SU-DHL-6 (cell line): ENCODE measurements around the gene HNRNPU.
A peak's percentile ranks its signal among the peaks of the same experiment; 100 is the strongest.

Experiments used
- H2AFZ ChIP-seq: fragments of 200-600 bp; sonication (generic); 2 replicates; pipeline ENCODE4 v1.6.1; 2014; ENCODE audit warnings: low read depth, mild to moderate bottlenecking, moderate library complexity, mixed read lengths, antibody characterized with exemption, low read length; ENCODE audit not compliant: severe bottlenecking
- H3F3A ChIP-seq: fragments of 200-600 bp; shearing (Covaris generic); 2 replicates; pipeline ENCODE4 v1.6.0; 2016; ENCODE audit warnings: antibody characterized with exemption, mild to moderate bottlenecking; ENCODE audit not compliant: insufficient read depth
- H3K27ac ChIP-seq: fragments of 200-600 bp; sonication (generic); 2 replicates; pipeline ENCODE4 v1.5.1; 2016; ENCODE audit warnings: low read depth, mild to moderate bottlenecking, low read length, moderate library complexity, mixed read lengths
- H3K27me3 ChIP-seq: fragments of 200-600 bp; sonication (generic), shearing (Covaris generic); 2 replicates; pipeline ENCODE4 v1.6.0; 2014; ENCODE audit warnings: mild to moderate bottlenecking, low read length
- H3K36me3 ChIP-seq: fragments of 200-600 bp; sonication (generic); 2 replicates; pipeline ENCODE4 v1.6.1; 2014; ENCODE audit warnings: mild to moderate bottlenecking, low read length, mixed read lengths
- H3K4me2 ChIP-seq: fragments of 300-600, 200-600 bp; shearing (Covaris generic), sonication (generic); 2 replicates; pipeline ENCODE4 v1.6.0; 2014; ENCODE audit warnings: low read length, low read depth, mild to moderate bottlenecking; ENCODE audit not compliant: poor library complexity, severe bottlenecking
- H3K4me3 ChIP-seq: fragments of 200-600 bp; sonication (generic); 2 replicates; pipeline ENCODE4 v1.5.1; 2014; ENCODE audit warnings: antibody characterized with exemption, low read length, mild to moderate bottlenecking, mixed read lengths; ENCODE audit not compliant: insufficient read depth, poor library complexity, severe bottlenecking
- H3K79me2 ChIP-seq: fragments of 200-600 bp; sonication (generic); 2 replicates; pipeline ENCODE4 v1.6.1; 2014; ENCODE audit warnings: mild to moderate bottlenecking, low read length, moderate library complexity; ENCODE audit not compliant: insufficient read depth
- H3K9ac ChIP-seq: fragments of 200-600 bp; sonication (generic); 2 replicates; pipeline ENCODE4 v1.7.0; 2014; ENCODE audit warnings: mild to moderate bottlenecking, low read length
- H3K9me2 ChIP-seq: fragments of 200-600 bp; sonication (generic); replicated peaks from 2 replicates; pipeline ENCODE4 v1.6.1; 2014; ENCODE audit warnings: low read length; ENCODE audit not compliant: insufficient read depth
- H3K9me3 ChIP-seq: fragments of 200-600 bp; sonication (generic); 2 replicates; pipeline ENCODE4 v1.6.1; 2014; ENCODE audit warnings: low read length, mixed read lengths; ENCODE audit not compliant: insufficient read depth
- H4K20me1 ChIP-seq: fragments of 200-600 bp; sonication (generic); 2 replicates; pipeline ENCODE4 v1.6.1; 2014; ENCODE audit warnings: low read depth, mild to moderate bottlenecking, antibody characterized with exemption, low read length, moderate library complexity, mixed read lengths
- EZH2phosphoT487 ChIP-seq: fragments of 200-600 bp; sonication (generic), shearing (Covaris generic); conservative IDR thresholded peaks from 2 replicates; pipeline ENCODE4 v1.6.1; 2018; ENCODE audit warnings: mild to moderate bottlenecking, antibody characterized with exemption, low read length, moderate library complexity, mixed read lengths
- TF ChIP-seq, protein P1 (sequence below): fragments of 200-600 bp; sonication (generic); IDR thresholded peaks from one replicate; pipeline ENCODE4 v1.5.1; 2017; ENCODE audit warnings: antibody characterized with exemption, mild to moderate bottlenecking, low read length, moderate library complexity; ENCODE audit not compliant: insufficient read depth, poor library complexity, severe bottlenecking

Gene HNRNPU

DNA sequence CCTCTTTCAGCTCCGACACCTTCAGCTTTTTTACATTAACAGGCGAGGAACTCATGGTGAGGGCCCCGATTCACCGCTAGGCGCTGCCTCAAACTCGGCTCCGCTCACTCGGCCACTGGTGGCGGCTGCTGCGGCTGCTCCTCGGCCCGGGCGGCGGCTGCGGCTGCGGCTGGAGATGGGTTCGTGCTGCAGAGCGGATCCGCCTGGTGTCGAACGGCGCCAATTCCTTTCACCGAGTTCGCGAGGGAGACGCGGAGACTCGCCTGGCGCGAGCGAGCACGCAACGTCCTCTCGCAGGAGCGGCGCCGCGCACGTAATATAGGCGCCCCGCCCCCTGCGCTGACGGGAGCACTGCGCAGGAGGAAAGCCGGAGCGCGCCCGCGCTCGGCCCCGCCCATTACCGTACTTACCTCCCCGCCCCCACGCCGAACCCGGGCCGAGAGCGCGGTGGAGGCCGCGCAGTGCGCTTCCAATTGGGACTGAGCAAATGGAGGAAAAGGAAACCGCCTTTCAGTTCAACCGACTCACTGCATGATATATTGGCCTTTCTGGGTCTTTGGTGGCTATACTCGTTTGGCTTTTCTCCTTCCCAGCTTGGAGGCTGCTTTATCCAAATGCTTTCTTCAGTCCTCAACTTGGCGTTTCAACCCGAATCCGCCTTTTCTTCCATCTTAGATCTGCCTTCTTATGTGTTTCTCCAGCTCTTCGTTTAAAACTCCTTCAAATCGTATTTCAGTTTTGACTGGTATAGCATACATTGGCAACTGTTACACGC lies at the start of gene HNRNPU:
Gene HNRNPU, minus strand, starts transcription at position 291 of the 775 bp plus-strand sequence. Its CDS starts 236 bp downstream, at position 55.
- Histone ChIP-seq H3F3A (peaks cover 41% of the 10 kb centered on the region; the same call in 1 of the 2 replicates), H2AFZ (peak within 1 kb of the TSS; percentile 77), H3K36me3 (peaks cover 33% of the 10 kb centered on the region), H3K9ac (peak within 1 kb of the TSS; percentile 99), H3K4me2 (peak within 1 kb of the TSS; percentile 93), H4K20me1 (peaks cover 32% of the 10 kb centered on the region), H3K79me2 (peaks cover 48% of the 10 kb centered on the region), H3K27me3 (no peaks in the 10 kb centered on the region), H3K27ac (peak within 1 kb of the TSS; percentile 90), H3K9me2 (no peaks in the 10 kb centered on the region), H3K9me3 (no peaks in the 10 kb centered on the region), H3K4me3 (peak within 1 kb of the TSS; percentile 100)
- no peak for TF ChIP-seq EZH2phosphoT487
- TF ChIP-seq, protein P1, sequence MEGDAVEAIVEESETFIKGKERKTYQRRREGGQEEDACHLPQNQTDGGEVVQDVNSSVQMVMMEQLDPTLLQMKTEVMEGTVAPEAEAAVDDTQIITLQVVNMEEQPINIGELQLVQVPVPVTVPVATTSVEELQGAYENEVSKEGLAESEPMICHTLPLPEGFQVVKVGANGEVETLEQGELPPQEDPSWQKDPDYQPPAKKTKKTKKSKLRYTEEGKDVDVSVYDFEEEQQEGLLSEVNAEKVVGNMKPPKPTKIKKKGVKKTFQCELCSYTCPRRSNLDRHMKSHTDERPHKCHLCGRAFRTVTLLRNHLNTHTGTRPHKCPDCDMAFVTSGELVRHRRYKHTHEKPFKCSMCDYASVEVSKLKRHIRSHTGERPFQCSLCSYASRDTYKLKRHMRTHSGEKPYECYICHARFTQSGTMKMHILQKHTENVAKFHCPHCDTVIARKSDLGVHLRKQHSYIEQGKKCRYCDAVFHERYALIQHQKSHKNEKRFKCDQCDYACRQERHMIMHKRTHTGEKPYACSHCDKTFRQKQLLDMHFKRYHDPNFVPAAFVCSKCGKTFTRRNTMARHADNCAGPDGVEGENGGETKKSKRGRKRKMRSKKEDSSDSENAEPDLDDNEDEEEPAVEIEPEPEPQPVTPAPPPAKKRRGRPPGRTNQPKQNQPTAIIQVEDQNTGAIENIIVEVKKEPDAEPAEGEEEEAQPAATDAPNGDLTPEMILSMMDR, result no peak

- Histone ChIP-seq H3K27ac (no peak overlapping the region), H3K27me3 (no peaks in the 10 kb centered on the region), H3K9me3 (no peaks in the 10 kb centered on the region), H3K4me2 (no peak overlapping the region), H3K36me3 (no peaks in the 10 kb centered on the region), H2AFZ (no peak overlapping the region), H3K9me2 (no peaks in the 10 kb centered on the region), H3K9ac (no peak overlapping the region), H4K20me1 (no peaks in the 10 kb centered on the region), H3F3A (peaks cover 7% of the 10 kb centered on the region; the same call in 1 of the 2 replicates), H3K79me2 (no peaks in the 10 kb centered on the region), H3K4me3 (no peak overlapping the region)
- TF ChIP-seq, protein P1, result no peak
- no peak for TF ChIP-seq EZH2phosphoT487
Measured at GRCh38 chr1:244913806-244914205, 49.5 kb upstream of the HNRNPU start.

DNA sequence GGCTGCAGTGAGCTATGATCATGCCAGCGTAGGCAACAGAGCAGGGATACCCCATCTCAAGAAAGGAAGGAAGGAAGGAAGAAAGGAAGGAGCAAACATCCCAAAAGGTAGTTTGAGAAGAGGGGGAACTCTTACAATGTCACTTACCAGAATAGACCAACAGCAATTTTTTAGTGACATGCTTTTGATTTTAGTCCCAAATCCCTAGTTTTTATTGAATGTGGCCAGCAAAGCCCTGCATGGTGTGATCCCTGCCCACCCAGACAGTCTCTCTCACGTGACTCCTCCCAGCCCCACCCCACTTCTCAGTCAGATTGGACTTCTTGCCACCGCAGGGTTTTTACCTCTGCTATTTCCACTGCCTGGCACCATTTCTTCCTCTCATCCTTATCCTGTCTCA lies 39.8 kb upstream of the HNRNPU start:
- H3K9me2 ChIP-seq, result no peaks in the 10 kb centered on the region
- TF ChIP-seq EZH2phosphoT487, result no peak
- TF ChIP-seq, protein P1, result no peak
- no peak overlapping the region for H3K4me2 ChIP-seq
- H3K79me2 ChIP-seq, result no peaks in the 10 kb centered on the region
- H2AFZ ChIP-seq, result no peak overlapping the region
- H4K20me1 ChIP-seq, result no peaks in the 10 kb centered on the region
- H3K36me3 ChIP-seq, result no peaks in the 10 kb centered on the region
- no peak overlapping the region for H3K4me3 ChIP-seq
- no peak overlapping the region for H3K9ac ChIP-seq
- no peak overlapping the region for H3K27ac ChIP-seq
- no peaks in the 10 kb centered on the region for H3K27me3 ChIP-seq
- no peaks in the 10 kb centered on the region for H3K9me3 ChIP-seq
- H3F3A ChIP-seq, result no peaks in the 10 kb centered on the region
